Transverse colon (tissue), 4 donors: ENCODE measurements around the gene TMEM35B. TPM values are rescaled to one million over a fixed set of nuclear protein-coding genes. Genes with fewer than 3 reads are reported as not detected.

ENCODE experiments used
- small RNA-seq, 4 donors: library from RNA; depleted of rRNA; stranded (forward); fragments of <200 nt; gene quantifications; one replicate each; pipeline ENCODE3, GENCODE V24; 2016
- total RNA-seq, 4 donors: library from RNA; depleted of rRNA; stranded (reverse); fragments of >200 nt; gene quantifications; one replicate each; pipeline ENCODE4 v1.1.0, GENCODE V29; 2016

Gene TMEM35B
- total RNA-seq, 4 donors from 2014 or later = 24.3 to 35.8 (median 26.5) TPM; not detected in 1

Small RNAs within 50 kb of the gene (small RNA-seq; reads per million reads assigned to genes)
- 0 reads per million in 4 donors for gene TMEM35B

Other genes with a start within 250 kb of the TMEM35B start
- not detected for gene GJB5, start 230.3 kb downstream of the TMEM35B start, total RNA-seq
- under 1 TPM in 1 of 4 donors, not detected in 3; 0.32 TPM for gene GJB4, start 225.6 kb downstream of the TMEM35B start, total RNA-seq
- gene GJB3, start 204.1 kb downstream of the TMEM35B start, total RNA-seq = 1 to 10 TPM in 2 of 4 donors, not detected in 2; 2.9 to 6.7 TPM
- 1 to 10 TPM in 3 of 4 donors, not detected in 1; 1.9 to 5.2 (median 3.2) TPM for gene GJA4, start 192.3 kb downstream of the TMEM35B start, total RNA-seq
- 10 to 100 TPM; 14.2 to 42.2 (median 31.5) TPM for gene SMIM12, start 125.6 kb downstream of the TMEM35B start, total RNA-seq
- 1 to 10 TPM in 2 of 4 donors, under 1 TPM in 2; 0.14 to 1.4 (median 0.64) TPM for gene DLGAP3, start 55.7 kb downstream of the TMEM35B start, total RNA-seq
- 10 to 100 TPM in 3 of 4 donors, 1 to 10 TPM in 1; 9.0 to 39.4 (median 24.1) TPM for gene ZMYM6, start 46.6 kb upstream of the TMEM35B start, total RNA-seq
- gene ZMYM1, start 94.0 kb upstream of the TMEM35B start, total RNA-seq = 10 to 100 TPM in 3 of 4 donors, 1 to 10 TPM in 1; 3.7 to 19.7 (median 13.5) TPM
- gene SFPQ, start 207.8 kb upstream of the TMEM35B start, total RNA-seq = 100 to 1,000 TPM; 169 to 431 (median 245) TPM